ENCODE results near the gene UGT1A7.
"Not testable (repeated sequence)": the region's sequence is repeated elsewhere in the genome, so short reads cannot be mapped to it uniquely, and the experiment has no call there.

The UGT1A7 gene

GRCh38 chr2:233680361-233681045 is 1.2 kb upstream of the UGT1A7 start:
- DNase-seq (ENCODE audit: low read depth in 3 of 3): no peak

- DNase-seq (ENCODE audit: low read depth in 3 of 3): no peak
Observed at GRCh38 chr2:233684640-233685039, 2.9 kb downstream of the UGT1A7 start.

DNA sequence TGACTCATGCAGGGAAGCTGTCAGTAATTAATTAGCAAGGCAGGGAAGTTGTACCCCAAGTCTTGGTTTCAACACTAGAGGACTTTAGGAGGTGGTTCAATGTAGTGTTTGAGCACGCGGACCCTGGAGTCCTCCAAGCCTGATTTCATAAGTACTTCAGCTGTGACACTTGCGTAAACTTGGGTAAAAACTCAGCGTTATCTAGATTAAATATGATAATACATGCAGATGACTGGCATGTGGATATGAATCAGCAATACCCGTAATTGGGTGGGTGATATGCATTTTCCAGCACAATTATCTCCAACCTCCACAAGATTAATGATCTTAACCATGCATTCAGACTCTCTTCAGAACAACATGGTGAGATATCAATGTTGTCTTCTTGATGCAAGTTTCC is 5.2 kb downstream of the UGT1A7 start:
- no peak for DNase-seq (ENCODE audit: low read depth in 3 of 3)

GRCh38 chr2:233688341-233688740 is 6.6 kb downstream of the UGT1A7 start:
- DNase-seq (ENCODE audit: low read depth in 3 of 3): no peak

- DNase-seq (ENCODE audit: low read depth in 3 of 3): no peak
Observed at GRCh38 chr2:233689031-233689430, 7.3 kb downstream of the UGT1A7 start.

DNA sequence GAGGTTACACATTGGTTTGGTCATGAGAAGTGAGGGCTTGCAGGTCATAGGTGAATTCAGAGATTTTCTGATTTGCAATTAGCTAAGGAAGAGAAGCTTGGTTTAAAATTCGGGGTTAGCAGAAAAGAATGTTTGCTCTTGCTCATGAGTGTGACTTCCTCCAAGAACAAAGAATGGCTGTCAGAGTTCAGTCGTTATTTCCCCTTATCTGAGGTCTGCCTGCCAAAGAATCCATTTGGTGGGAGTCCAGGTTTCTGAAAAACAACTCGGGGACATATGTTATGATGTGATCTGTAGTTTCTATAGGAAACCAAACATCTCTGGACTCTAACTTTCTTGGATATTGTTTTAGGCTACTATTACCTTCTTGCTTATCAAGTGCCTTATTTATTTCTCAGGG is 7.8 kb downstream of the UGT1A7 start:
- DNase-seq (ENCODE audit: low read depth in 3 of 3): no peak

DNA sequence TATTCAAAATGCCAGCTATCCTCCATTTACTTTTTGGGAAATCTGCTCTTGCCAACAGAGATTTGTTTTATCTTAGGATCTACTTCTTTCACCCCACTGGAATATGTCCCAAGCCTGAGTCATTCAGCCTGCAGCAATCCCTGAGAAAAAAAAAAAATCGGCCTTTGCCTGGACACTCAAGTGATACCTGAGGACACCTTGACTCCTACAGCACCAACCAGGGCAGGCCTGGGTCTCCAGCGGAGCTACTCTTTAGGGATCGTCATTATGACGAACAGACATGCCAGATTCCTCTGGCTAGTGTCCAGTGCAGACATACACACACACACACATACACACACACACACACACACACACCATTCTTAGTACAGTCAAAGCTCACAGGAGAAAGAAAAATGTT is 8.7 kb downstream of the UGT1A7 start:
- DNase-seq (ENCODE audit: low read depth in 3 of 3): no peak

DNA sequence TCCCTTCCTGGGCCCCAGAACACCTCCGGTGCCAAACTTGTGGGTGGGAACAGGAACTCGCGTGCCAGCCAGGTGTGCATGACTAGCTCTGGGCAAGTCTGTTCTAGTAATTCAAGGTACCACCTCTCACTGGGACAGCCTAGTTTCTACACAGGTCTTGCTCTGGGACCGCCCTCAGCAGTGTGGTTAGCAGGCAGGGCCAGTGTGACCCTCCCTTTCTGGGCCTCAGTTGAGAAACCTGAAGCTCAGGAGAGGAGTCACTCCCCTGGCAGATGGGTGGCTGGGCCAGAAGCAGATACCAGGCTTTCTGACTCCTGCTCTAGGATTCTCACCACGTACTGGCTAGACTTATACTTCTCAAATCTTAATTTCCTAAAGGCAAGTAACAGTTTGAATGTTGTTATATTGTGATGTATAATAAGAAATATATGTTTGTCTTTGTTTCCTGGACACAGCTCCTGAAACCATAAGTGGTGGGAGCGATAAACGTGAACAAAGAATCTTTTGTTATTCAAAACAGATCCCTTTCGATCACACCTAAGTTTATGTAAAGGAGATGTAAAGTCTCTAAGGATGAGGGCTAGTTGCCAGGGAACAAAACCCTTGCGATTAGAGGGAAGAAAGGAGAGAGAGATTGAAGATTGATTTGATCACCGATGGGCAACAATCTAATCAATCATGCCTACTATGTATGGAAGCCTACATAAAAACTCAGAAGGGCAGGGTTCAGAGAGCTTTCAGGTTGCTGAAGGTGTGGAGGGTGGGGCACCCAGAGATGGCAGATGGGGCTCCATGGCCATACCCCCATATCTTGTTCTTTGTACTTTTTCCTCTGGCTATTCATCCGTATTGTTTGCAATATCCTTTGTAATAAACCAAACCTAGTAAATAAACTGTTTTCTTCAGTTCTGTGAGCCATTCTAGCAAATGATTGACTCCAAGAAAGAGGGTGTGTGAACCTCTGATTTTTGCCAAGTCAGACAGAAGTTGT is 10.0 kb downstream of the UGT1A7 start:
- no peak for DNase-seq (ENCODE audit: low read depth in 3 of 3)

DNA sequence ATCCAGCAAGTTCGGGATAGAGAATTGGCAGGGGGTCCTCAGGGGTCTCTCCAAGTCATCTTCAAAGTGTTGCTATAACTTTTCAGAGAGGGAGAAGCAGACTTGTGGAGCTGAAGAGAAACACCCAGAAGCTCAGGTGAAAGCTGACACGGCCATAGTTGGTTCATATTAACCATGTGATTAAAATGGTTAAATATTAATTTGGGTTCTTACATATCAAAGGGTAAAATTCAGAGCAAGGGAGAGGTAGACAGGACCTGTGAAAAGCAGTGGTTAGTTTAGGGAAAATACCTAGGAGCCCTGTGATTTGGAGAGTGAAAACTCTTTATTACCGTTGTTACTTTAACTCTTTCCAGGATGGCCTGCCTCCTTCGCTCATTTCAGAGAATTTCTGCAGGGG is 10.9 kb downstream of the UGT1A7 start, which contains the start of gene UGT1A6:
TSS of gene UGT1A6 (plus strand) at position 243 of the 400 bp plus-strand sequence. CDS start at position 358, 115 bp downstream.
- no peak for DNase-seq (ENCODE audit: low read depth in 3 of 3)

DNA sequence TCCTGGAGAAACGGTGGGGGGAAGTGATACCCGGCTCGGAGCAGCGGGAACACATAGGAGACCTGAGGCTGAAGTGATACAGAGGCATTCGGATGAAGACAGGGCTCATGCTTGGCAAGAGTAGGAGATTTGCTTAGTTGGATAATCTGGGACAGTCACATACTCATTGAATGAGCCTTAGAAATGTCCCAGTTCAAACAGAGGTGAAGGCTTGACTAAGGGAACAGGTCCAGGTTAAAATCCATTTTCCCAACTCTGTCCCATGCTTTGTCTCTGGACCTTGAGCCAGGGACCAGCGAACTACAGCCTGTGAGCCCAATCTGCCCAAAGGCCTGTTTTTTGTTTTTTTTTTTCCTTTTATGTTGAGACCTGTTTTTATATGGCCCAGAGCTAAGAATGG is 12.3 kb downstream of the UGT1A7 start:
- no peak for DNase-seq (ENCODE audit: low read depth in 3 of 3)

DNA sequence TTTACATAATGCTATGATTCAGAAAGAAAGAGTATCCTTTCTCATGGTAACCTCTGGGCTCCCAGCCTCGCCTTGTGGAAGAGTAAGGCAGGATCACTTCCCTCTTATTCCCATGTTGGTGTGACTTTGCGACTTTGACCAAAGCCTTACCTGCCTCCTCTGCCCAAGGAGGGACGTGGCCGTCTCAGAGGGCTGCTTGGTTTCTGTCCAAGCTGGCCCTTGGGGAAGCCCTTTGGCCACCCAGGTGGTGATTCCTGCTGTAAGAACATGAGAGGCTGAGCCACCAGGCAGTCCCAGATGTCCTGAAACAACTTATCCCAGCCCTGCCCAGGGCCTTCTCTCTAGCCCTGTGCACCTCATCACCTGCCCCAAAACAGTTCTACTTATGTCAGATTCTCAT is 17.0 kb downstream of the UGT1A7 start:
- DNase-seq (ENCODE audit: low read depth in 3 of 3): no peak

GRCh38 chr2:233699424-233700027 is 17.8 kb downstream of the UGT1A7 start:
- no peak for DNase-seq (ENCODE audit: low read depth in 3 of 3)

DNA sequence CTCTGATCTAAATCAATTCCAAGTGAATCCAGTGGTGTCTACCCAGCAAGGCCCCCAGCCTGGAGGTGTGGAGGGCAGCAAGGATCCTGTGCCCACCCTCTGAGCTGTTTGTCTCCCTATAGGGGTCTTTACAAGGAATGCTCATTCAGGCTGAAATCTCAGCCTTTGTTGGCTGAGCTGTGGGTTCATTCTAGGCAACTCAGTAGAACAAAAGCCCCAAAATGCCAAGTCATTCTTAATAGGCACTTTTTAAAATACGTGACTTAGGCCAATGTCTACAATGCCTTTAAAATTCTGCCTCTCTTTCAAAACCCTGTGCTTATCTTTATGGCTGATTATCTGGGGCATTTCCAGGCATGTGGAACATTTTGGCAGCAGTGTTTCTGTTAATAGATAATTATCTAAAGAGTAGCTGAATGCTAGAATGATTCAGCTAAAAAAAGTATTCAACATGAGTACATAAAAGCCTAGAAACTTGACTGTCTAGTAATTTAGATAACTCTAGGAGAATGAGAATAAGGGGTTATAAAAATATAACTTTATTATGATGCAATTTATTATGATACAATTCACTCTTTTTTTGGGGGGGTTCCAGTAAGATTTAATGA is 18.4 kb downstream of the UGT1A7 start:
- DNase-seq (ENCODE audit: low read depth in 3 of 3): no peak

- DNase-seq (ENCODE audit: low read depth in 3 of 3): not testable (repeated sequence)
Observed at GRCh38 chr2:233700842-233701241, 19.1 kb downstream of the UGT1A7 start.

DNA sequence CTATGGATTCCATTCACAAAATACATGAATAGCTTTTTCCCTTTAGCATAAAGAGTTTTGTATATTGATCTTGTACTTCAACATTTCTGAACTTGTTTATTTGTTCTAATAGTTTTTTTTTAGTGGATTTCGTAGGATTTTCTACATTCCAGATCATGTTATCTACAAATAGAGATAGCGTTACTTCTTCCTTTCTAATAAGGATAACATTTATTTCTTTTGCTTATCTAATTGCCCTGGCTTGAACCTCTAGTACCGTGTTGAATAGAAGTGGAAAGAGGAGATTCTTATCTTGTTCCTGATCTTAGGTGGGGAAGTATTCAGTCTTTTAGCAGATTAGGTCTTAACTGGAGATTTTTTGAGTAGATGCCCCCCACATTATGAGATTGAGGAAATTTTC is 20.5 kb downstream of the UGT1A7 start:
- DNase-seq (ENCODE audit: low read depth in 3 of 3): no peak

DNA sequence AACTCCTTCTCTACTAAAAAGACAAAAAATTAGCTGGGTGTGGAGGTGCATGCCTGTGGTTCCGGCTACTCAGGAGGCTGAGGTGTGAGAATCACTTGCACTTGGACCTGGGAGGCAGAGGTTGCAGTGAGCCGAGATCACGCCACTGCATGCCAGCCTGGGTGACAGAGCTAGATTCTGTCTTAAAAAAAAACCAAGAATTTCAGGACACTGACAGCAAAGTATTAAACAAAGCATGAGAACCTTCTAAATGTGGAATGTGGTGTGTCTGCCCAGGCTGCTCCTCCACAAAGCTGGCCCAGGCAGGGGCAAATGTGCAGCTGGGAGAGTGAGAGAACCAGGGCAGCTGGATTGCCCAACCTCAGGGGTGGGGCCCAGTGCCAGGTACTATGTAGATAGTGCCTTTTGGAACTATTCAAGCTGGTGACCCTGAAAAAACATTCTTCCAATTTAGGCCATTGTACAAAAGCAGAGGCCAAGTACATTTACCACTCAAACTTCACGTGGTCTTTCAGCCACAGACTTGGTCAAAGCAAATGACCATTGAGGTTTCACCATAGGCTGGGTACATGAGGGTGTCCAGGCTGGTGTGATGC is 24.3 kb downstream of the UGT1A7 start:
- DNase-seq (ENCODE audit: low read depth in 3 of 3): no peak

GRCh38 chr2:233706720-233707119 is 25.0 kb downstream of the UGT1A7 start:
- DNase-seq (ENCODE audit: low read depth in 3 of 3): no peak

DNA sequence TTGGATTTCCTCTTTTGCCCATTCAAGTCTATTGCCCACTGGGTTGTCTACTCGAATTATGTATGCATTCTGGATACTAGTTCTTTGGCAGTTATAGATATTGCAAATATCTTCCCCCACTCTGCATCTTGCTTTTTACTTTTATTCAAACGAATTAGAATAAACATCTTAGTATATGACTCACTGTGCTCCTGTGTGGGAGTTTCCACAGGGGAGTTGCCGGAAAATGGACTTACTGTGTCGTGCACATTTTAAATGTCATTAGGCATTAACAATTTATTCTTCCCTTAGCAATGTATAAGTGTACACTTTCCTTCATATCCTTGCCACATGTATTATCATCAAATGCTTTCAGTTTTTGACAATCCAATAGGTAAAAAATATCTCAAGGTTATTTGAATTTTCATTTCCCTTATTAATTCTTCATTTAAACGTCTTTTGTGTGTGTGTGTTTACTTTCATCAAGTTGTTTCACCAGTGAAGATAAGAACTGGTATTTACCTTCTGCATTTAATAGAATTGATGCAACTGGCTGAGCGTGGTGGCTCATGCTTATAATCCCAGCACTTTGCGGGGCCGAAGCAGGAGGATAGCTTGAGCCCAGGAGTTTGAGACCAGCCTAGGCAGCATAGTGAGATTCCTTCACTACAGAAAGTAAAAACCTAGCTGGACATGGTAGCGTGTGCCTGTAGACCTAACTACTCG is 26.4 kb downstream of the UGT1A7 start:
- DNase-seq (ENCODE audit: low read depth in 3 of 3): no peak

- no peak for DNase-seq (ENCODE audit: low read depth in 3 of 3)
Observed at GRCh38 chr2:233708942-233709341, 27.2 kb downstream of the UGT1A7 start.

GRCh38 chr2:233711312-233712008 is 29.8 kb downstream of the UGT1A7 start:
- peak; percentile 31 to 66 (median 51) for DNase-seq (ENCODE audit: low read depth in 3 of 3)
